GM21515 (cell line): ENCODE results near the gene AFAP1.

Source experiments
- ATAC-seq: cut with Tn5 transposase; IDR thresholded peaks from one replicate; pipeline ENCODE4 v1.9.1; 2021; ENCODE audit not compliant: unreplicated experiment

The AFAP1 gene

DNA sequence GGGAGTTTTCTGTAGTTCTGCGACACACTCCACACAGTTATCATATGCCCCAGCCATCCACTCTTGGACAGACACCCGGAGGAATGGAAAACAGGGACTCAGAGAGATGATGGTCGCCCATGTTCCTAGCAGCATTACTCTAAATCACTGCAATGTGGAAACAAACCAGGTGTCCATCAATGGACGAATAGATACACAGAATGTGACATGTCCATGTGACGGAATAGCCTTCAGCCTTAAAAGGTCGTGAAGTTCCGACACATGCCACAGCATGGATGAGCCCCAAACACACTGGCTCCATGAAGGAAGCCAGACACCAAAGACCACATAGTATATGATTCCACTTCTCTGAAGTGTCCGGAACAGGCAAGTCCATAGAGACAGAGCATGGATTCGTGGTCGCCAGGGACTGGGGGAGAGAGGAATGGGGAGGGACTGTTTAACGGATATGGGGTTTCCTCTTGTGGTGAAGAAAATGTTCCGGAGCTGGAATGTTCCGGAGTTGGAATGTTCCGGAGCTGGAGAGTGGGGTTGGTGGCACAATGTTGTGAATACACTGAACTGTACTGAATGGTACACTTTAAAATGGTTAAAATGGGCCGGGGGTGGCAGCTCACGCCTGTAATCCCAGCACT, 28.7 kb upstream of the AFAP1 start:
- no peak for ATAC-seq

GRCh38 chr4:7967501-7968261, 28.0 kb upstream of the AFAP1 start:
- ATAC-seq, result no peak

DNA sequence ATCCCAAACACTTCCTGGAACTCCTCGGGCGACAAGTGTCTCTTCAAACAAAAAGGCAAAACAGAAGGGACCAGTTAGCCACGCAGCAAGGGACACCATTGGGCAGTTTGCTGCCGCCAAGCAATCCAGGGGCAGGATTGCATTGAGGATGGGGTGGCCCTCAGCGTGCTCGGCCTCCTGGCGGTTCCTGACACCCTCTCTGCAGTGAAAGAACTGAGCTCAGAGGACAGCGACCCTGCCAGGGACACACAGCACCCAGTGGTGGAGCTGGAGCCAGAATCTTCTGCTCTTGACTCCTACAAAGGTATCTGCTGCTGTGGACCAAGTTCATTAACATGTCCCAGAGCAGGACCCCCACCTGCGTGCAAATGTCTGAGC, 27.4 kb upstream of the AFAP1 start:
- ATAC-seq, result no peak

GRCh38 chr4:7966281-7967062, 26.8 kb upstream of the AFAP1 start:
- ATAC-seq, result no peak

DNA sequence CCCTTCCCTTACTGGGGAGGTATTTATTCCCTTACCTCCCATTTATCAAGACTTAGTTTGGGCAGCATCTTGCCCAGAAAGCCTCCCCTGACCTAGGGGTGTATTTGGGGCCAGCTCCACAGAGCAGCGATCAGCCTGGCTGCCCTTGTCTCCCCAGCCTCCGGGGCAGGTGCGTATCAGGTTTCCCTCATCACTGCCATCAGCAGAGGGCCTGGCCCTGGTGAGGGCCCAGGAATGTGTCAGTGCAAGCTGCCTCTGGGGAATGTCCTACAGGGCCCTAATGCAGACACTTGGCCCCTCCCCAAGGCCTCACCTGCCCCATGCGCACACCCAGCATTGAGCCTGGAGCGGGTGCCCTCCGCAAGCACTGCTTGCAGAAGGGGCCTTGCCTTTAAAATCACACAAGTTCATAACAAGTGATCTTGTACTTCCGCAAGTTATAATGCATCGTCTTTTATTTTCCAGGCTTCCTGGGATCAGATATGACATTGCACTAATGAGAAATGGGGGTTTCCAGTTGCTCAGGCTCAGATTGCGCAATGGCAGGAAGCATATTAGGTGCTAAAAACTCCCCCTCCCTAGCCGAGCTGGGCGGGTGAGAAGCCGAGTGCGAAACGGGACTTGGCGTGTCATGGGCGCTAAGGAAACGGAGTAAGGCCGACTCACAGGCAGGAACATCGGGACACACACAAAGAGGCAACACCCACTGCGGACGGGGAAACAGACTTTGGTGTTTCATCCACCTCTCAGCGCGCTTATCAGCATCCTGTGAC, 25.4 kb upstream of the AFAP1 start:
- ATAC-seq, result no peak

GRCh38 chr4:7964459-7964858, 24.8 kb upstream of the AFAP1 start:
- ATAC-seq, result no peak

DNA sequence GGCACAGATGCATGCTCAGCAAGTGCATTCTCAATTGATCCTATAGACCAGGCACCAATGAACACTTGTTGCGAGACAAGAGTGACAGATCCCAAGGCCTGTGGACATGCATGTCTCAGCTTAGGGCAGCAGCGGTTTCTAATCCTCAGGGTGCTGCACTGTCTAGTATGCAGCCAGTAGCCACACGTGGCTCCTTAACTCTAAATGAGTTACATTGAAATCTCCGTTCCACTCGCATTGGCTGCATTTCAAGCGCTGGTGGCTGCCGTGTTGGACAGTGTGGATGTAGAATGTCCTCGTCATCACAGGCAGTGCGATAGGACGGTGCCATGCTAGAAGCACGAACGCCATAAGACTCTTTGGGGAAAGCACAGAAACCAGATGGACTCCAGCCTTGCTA, 24.0 kb upstream of the AFAP1 start:
- ATAC-seq, result no peak

- ATAC-seq, result no peak
These were observed 23.2 kb upstream of the AFAP1 start for GRCh38 chr4:7962609-7963508.

GRCh38 chr4:7960790-7961655, 21.4 kb upstream of the AFAP1 start:
- peak; percentile 60 for ATAC-seq

DNA sequence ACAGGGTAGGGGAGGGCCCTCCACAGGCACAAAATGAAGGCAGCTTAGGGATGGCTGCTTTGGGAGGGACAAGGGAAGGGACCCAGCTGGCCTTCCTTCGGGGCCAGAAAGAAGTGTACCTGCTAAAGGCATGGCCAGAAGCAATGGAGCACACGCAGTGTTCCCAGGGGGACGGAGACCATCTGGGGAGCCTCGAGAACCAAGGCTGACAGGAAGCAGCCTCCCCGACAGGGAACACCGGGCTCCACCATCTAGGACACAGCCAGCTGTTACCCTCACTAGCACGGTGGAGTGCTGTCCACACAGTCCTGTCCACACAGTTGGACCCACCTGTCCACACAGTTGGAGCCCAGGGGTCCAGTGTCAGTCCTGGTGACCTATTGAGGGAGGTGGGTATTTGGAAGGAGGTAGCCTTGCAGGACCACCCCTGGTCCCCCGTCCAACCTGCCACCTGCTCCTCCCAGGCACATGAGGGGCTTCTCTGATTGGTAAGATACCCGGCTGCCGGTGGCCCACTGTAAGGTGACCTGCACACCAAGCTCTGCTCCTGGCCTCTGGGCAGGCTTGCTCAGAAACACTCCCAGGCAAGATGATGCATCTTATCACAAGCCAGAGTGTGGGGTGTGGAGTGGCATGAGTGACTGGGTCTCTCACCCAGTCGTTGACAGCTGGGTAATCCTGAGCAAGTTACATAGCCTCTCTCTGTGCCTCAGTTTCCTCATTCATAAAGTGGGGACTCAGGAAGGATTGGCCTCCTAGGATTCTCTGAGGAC, 20.5 kb upstream of the AFAP1 start:
- ATAC-seq, result no peak

DNA sequence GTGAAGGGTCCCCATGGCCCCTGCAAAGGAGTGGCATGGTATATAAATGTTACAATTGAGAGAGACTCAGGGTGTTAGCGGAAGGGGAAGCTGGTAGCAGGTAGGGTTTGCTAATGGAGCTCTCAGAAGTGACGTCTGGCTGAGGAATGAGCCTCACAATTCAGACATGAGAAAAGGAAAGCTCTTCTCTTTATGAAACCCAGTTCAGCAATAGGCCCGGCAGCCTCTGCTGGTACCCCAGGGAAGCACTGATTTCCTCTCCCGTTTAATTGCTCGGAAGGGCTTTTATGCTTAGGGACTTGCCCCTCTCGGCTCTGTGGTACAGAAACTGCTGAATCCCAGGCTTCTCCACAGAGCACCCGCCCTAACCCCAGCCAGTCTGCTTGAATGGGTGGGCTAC, 19.4 kb upstream of the AFAP1 start:
- no peak for ATAC-seq

- no peak for ATAC-seq
These were observed 17.4 kb upstream of the AFAP1 start for GRCh38 chr4:7956934-7957656.

DNA sequence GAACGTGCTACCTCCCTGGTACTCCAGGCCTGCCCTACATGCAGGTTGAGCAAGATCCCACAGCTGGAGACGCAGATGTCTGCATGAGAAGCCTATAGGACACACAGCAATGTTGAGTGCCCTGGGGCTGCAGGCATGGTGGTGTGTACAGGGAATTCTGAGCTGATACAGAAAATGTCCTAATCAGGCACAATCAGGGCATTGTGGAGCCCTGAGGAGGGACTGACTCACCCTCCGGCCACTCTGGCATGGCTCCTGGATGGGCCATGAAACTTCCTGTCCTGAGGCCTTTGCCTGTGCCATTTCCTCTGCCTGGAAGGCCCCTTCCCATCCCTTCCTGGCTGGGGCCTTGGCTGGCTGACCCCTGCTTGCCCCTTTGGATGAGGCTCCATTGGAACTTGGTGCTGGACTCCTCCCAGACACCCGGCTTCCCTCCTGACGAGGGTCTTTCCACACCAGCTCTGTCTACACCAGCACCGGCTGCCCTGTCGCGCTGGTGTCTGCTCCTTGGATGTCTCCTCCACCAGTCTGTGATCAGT, 16.7 kb upstream of the AFAP1 start:
- ATAC-seq, result no peak

DNA sequence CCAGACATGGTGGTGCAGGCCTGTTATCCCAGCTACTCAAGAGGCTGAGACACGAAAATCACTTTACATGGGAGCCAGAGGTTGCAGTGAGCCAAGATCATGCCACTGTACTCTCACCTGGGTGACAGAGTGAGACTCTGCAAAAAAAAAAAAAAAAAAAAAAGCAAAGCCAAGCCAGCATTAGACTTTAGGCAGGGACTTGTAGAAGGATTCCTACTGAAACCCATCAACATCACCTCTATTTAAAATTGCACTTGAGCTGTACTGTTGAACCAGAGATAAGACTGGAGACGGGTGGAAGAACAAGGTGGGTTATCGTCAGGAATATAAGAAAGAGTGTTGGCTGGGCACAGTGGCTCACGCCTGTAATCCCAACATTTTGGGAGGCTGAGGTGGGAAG, 15.7 kb upstream of the AFAP1 start:
- no peak for ATAC-seq

DNA sequence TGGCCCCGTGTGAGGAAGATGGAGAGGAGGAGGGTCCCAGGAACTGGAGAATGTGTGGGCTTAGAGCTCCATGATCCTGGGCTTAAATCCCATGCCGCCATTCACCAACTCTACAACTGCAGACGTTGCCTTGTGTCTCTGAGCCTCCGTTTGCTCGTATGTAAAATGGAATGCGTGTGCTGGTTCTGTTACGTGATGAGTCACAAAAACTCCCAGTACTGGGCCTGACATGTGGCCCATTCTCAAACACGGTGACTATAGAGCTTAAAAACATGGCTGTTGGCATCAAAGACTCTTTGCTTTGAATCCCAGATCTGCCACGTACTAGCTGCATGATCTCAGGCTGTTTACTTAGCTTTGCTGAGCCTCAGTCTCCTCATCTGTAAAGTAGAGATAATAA, 13.0 kb upstream of the AFAP1 start:
- no peak for ATAC-seq

GRCh38 chr4:7950301-7951092, 10.8 kb upstream of the AFAP1 start:
- no peak for ATAC-seq

GRCh38 chr4:7949759-7950158, 10.1 kb upstream of the AFAP1 start:
- ATAC-seq, result no peak
